Neural cell (in vitro differentiated cells): Measurements from ENCODE around the gene GRIPAP1. TPM values are rescaled to one million over a fixed set of nuclear protein-coding genes. Genes with fewer than 3 reads are reported as not detected.
A peak's percentile ranks its signal among the peaks of the same experiment; 100 is the strongest.

ENCODE experiments used
- H2AFZ ChIP-seq: fragments of 200-600, 300-800 bp; sonication (generic), shearing (Covaris generic); 2 replicates; pipeline ENCODE4 v1.6.0; 2014; ENCODE audit warnings: low read depth, mild to moderate bottlenecking, antibody characterized with exemption, low read length, moderate library complexity
- H3F3A ChIP-seq: fragments of 200-600 bp; shearing (Covaris generic); 2 replicates; pipeline ENCODE4 v1.6.1; 2016; ENCODE audit warnings: mild to moderate bottlenecking, moderate library complexity, mixed read lengths, antibody characterized with exemption, low read length; ENCODE audit not compliant: insufficient read depth, poor library complexity, severe bottlenecking
- H3K27ac ChIP-seq: fragments of 200-600, 300-800 bp; sonication (generic), shearing (Covaris generic); 2 replicates; pipeline ENCODE4 v1.5.1; 2014; ENCODE audit warnings: mild to moderate bottlenecking, low read length, moderate library complexity
- H3K27me3 ChIP-seq: fragments of 300-800, 200-600 bp; sonication (generic), shearing (Covaris generic); 2 replicates; pipeline ENCODE4 v1.6.0; 2014; ENCODE audit warnings: mild to moderate bottlenecking, low read depth, low read length, moderate library complexity; ENCODE audit not compliant: insufficient read depth
- H3K36me3 ChIP-seq: fragments of 300-800, 200-600 bp; sonication (generic), shearing (Covaris generic); 2 replicates; pipeline ENCODE4 v1.5.1; 2014; ENCODE audit warnings: mild to moderate bottlenecking, antibody characterized with exemption, low read length, moderate library complexity; ENCODE audit not compliant: insufficient read depth
- H3K4me2 ChIP-seq: fragments of 300-800, 200-600 bp; sonication (generic), shearing (Covaris generic); 2 replicates; pipeline ENCODE4 v1.6.0; 2014; ENCODE audit warnings: mild to moderate bottlenecking, low read length
- H3K4me3 ChIP-seq: fragments of 300-800, 200-600 bp; sonication (generic), shearing (Covaris generic); 2 replicates; pipeline ENCODE4 v1.5.1; 2014; ENCODE audit warnings: mild to moderate bottlenecking, low read length, moderate library complexity
- H3K79me2 ChIP-seq: fragments of 200-600 bp; shearing (Covaris generic); replicated peaks from 2 replicates; pipeline ENCODE4 v1.6.0; 2014; ENCODE audit warnings: mild to moderate bottlenecking, low read length, moderate library complexity; ENCODE audit not compliant: insufficient read depth
- H3K9ac ChIP-seq: fragments of 300-800, 200-600 bp; sonication (generic), shearing (Covaris generic); 2 replicates; pipeline ENCODE4 v1.6.1; 2016; ENCODE audit warnings: mild to moderate bottlenecking, low read length, mixed read lengths
- H3K9me2 ChIP-seq: fragments of 200-600 bp; shearing (Covaris generic); 2 replicates; pipeline ENCODE4 v1.6.1; 2016; ENCODE audit warnings: mild to moderate bottlenecking, low read length, mixed read lengths; ENCODE audit not compliant: insufficient read depth
- H3K9me3 ChIP-seq: fragments of 200-600, 300-800 bp; sonication (generic), shearing (Covaris generic); 2 replicates; pipeline ENCODE4 v1.6.1; 2016; ENCODE audit warnings: mild to moderate bottlenecking, mixed run types, low read length, moderate library complexity, mixed read lengths
- H4K20me1 ChIP-seq: fragments of 200-600 bp; shearing (Covaris generic); 2 replicates; pipeline ENCODE4 v1.6.1; 2016; ENCODE audit warnings: mild to moderate bottlenecking, mixed run types; ENCODE audit not compliant: insufficient read depth
- CTCF ChIP-seq: fragments of 450-650 bp; IDR thresholded peaks from 2 replicates; pipeline ENCODE4 v1.5.1; 2014; ENCODE audit warnings: antibody characterized with exemption, mild to moderate bottlenecking, moderate library complexity; ENCODE audit not compliant: poor library complexity, severe bottlenecking
- EP300 ChIP-seq: fragments of 450-650 bp; conservative IDR thresholded peaks from 2 replicates; pipeline ENCODE4 v1.6.1; 2014; ENCODE audit warnings: antibody characterized with exemption, mild to moderate bottlenecking, moderate library complexity; ENCODE audit not compliant: poor library complexity, severe bottlenecking
- EZH2 ChIP-seq: fragments of 200-600, 300-800 bp; shearing (Covaris generic), sonication (generic); IDR thresholded peaks from 2 replicates; pipeline ENCODE4 v1.6.1; 2014; ENCODE audit warnings: antibody characterized with exemption, low read length, borderline replicate concordance, mild to moderate bottlenecking; ENCODE audit not compliant: insufficient read depth, poor library complexity, severe bottlenecking
- MXI1 ChIP-seq: fragments of 450-650 bp; conservative IDR thresholded peaks from 2 replicates; pipeline ENCODE4 v1.6.1; 2014; ENCODE audit warnings: antibody characterized with exemption, mild to moderate bottlenecking; ENCODE audit not compliant: poor library complexity, severe bottlenecking
- POLR2AphosphoS5 ChIP-seq: IDR thresholded peaks from 2 replicates; pipeline ENCODE4 v1.6.1; 2012
- RAD21 ChIP-seq: fragments of 450-650 bp; conservative IDR thresholded peaks from 2 replicates; pipeline ENCODE4 v1.6.1; 2014; ENCODE audit warnings: antibody characterized with exemption, mild to moderate bottlenecking, moderate library complexity
- SMC3 ChIP-seq: fragments of 450-650 bp; conservative IDR thresholded peaks from 2 replicates; pipeline ENCODE4 v1.6.1; 2014; ENCODE audit warnings: antibody characterized with exemption, mild to moderate bottlenecking, moderate library complexity; ENCODE audit not compliant: poor library complexity
- TAF1 ChIP-seq: IDR thresholded peaks from 2 replicates; pipeline ENCODE4 v1.6.1; 2012; ENCODE audit warnings: low read depth
- polyA plus RNA-seq: library from polyadenylated mRNA; depleted of rRNA; stranded (reverse); fragments of >200 nt; gene quantifications from 2 replicates; pipeline ENCODE4 v1.2.3, GENCODE V29; 2014
- TF ChIP-seq, protein P1 (sequence below): IDR thresholded peaks from 2 replicates; pipeline ENCODE4 v1.6.1; 2012; ENCODE audit warnings: borderline replicate concordance

The GRIPAP1 gene
- polyA plus RNA-seq, 1 donor from 2014 or later: 134 TPM

GRCh38 chrX:48999030-48999429, 3.0 kb downstream of the GRIPAP1 start:
- Histone ChIP-seq H3K4me2 (no peak overlapping the region), H3K9me2 (no peaks in the 10 kb centered on the region), H3K27me3 (no peaks in the 10 kb centered on the region), H3K4me3 (no peak overlapping the region), H3K79me2 (peaks cover 13% of the 10 kb centered on the region), H3K9me3 (no peaks in the 10 kb centered on the region), H3K27ac (no peak overlapping the region), H3K36me3 (no peaks in the 10 kb centered on the region), H4K20me1 (no peaks in the 10 kb centered on the region), H3F3A (no peaks in the 10 kb centered on the region), H2AFZ (no peak overlapping the region), H3K9ac (no peak overlapping the region)
- TF ChIP-seq RAD21 (no peak), EP300 (no peak), TAF1 (no peak), EZH2 (no peak), MXI1 (no peak), CTCF (no peak), SMC3 (no peak), POLR2AphosphoS5 (no peak)
- TF ChIP-seq, protein P1, sequence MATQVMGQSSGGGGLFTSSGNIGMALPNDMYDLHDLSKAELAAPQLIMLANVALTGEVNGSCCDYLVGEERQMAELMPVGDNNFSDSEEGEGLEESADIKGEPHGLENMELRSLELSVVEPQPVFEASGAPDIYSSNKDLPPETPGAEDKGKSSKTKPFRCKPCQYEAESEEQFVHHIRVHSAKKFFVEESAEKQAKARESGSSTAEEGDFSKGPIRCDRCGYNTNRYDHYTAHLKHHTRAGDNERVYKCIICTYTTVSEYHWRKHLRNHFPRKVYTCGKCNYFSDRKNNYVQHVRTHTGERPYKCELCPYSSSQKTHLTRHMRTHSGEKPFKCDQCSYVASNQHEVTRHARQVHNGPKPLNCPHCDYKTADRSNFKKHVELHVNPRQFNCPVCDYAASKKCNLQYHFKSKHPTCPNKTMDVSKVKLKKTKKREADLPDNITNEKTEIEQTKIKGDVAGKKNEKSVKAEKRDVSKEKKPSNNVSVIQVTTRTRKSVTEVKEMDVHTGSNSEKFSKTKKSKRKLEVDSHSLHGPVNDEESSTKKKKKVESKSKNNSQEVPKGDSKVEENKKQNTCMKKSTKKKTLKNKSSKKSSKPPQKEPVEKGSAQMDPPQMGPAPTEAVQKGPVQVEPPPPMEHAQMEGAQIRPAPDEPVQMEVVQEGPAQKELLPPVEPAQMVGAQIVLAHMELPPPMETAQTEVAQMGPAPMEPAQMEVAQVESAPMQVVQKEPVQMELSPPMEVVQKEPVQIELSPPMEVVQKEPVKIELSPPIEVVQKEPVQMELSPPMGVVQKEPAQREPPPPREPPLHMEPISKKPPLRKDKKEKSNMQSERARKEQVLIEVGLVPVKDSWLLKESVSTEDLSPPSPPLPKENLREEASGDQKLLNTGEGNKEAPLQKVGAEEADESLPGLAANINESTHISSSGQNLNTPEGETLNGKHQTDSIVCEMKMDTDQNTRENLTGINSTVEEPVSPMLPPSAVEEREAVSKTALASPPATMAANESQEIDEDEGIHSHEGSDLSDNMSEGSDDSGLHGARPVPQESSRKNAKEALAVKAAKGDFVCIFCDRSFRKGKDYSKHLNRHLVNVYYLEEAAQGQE: no peak

GRCh38 chrX:48998391-48998790, 3.7 kb downstream of the GRIPAP1 start:
- no peak for TF ChIP-seq SMC3
- TF ChIP-seq POLR2AphosphoS5: no peak
- no peak for TF ChIP-seq TAF1
- TF ChIP-seq RAD21: no peak
- TF ChIP-seq MXI1: no peak

GRCh38 chrX:48997865-48998264, 4.2 kb downstream of the GRIPAP1 start:
- no peaks in the 10 kb centered on the region for H3K9me2 ChIP-seq
- no peaks in the 10 kb centered on the region for H3K27me3 ChIP-seq
- H3K79me2 ChIP-seq: peaks cover 13% of the 10 kb centered on the region
- H3K27ac ChIP-seq: no peak overlapping the region
- H3K36me3 ChIP-seq: no peaks in the 10 kb centered on the region
- no peaks in the 10 kb centered on the region for H3F3A ChIP-seq
- H3K9me3 ChIP-seq: no peaks in the 10 kb centered on the region
- H3K9ac ChIP-seq: no peak overlapping the region
- H2AFZ ChIP-seq: no peak overlapping the region
- no peak overlapping the region for H3K4me2 ChIP-seq
- TF ChIP-seq EP300: no peak
- TF ChIP-seq, protein P1: no peak
- no peaks in the 10 kb centered on the region for H4K20me1 ChIP-seq
- H3K4me3 ChIP-seq: peak overlapping the region; percentile 37

More at GRCh38 chrX:48998391-48998790, 3.7 kb downstream of the GRIPAP1 start:
- H4K20me1 ChIP-seq: no peaks in the 10 kb centered on the region
- H3K27me3 ChIP-seq: no peaks in the 10 kb centered on the region
- no peaks in the 10 kb centered on the region for H3K9me2 ChIP-seq
- H3K36me3 ChIP-seq: no peaks in the 10 kb centered on the region
- no peak overlapping the region for H2AFZ ChIP-seq
- H3F3A ChIP-seq: no peaks in the 10 kb centered on the region
- H3K9me3 ChIP-seq: no peaks in the 10 kb centered on the region
- no peak overlapping the region for H3K4me2 ChIP-seq
- H3K79me2 ChIP-seq: peaks cover 13% of the 10 kb centered on the region
- peak overlapping the region; percentile 37 for H3K4me3 ChIP-seq
- no peak overlapping the region for H3K27ac ChIP-seq
- no peak overlapping the region for H3K9ac ChIP-seq
